ENCODE data around the gene ZNF407.

ZNF407 gene

DNA sequence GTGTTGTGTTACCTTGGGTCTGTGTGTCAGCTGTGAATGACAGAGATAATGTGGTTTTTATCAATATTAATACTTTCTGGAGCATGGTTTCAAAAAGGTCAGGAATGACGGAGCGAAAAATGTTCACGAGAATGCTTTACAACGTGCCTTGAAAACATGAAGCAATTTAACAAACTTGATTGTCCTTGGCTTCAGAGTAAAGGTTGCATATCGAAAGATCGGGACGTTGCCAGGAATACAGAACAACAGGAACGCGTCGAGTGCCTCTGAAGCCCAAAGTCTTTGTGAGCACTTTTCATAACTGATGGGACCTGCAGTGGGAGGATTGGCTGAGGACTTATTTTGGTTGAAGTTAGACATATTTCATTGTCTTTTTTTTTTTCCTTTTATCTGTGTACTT is 206.1 kb downstream of the ZNF407 start:
- Histone ChIP-seq H3K27ac (replicated peaks) (no peak overlapping the region), H3K27me3 (ENCODE audit: insufficient read depth, poor library complexity, severe bottlenecking) (no peaks in the 10 kb centered on the region), H3K4me3 (replicated peaks; ENCODE audit: insufficient read depth, low read length) (no peak overlapping the region)
- DNase-seq (ENCODE audit: low read depth in 1 of 2, low spot score in 1 of 2): no peak
- TF ChIP-seq SPI1 (IDR thresholded peaks at IDR 0.05; ENCODE audit: borderline replicate concordance, low read depth) (no peak), GABPA (IDR thresholded peaks at IDR 0.05; ENCODE audit: low read depth) (no peak), POLR2AphosphoS5 (IDR thresholded peaks at IDR 0.05; ENCODE audit: low read depth) (no peak)
- TF ChIP-seq, protein P1, sequence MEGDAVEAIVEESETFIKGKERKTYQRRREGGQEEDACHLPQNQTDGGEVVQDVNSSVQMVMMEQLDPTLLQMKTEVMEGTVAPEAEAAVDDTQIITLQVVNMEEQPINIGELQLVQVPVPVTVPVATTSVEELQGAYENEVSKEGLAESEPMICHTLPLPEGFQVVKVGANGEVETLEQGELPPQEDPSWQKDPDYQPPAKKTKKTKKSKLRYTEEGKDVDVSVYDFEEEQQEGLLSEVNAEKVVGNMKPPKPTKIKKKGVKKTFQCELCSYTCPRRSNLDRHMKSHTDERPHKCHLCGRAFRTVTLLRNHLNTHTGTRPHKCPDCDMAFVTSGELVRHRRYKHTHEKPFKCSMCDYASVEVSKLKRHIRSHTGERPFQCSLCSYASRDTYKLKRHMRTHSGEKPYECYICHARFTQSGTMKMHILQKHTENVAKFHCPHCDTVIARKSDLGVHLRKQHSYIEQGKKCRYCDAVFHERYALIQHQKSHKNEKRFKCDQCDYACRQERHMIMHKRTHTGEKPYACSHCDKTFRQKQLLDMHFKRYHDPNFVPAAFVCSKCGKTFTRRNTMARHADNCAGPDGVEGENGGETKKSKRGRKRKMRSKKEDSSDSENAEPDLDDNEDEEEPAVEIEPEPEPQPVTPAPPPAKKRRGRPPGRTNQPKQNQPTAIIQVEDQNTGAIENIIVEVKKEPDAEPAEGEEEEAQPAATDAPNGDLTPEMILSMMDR (IDR thresholded peaks at IDR 0.05; ENCODE audit: insufficient read depth, low read length): no peak
- TF ChIP-seq, protein P2, sequence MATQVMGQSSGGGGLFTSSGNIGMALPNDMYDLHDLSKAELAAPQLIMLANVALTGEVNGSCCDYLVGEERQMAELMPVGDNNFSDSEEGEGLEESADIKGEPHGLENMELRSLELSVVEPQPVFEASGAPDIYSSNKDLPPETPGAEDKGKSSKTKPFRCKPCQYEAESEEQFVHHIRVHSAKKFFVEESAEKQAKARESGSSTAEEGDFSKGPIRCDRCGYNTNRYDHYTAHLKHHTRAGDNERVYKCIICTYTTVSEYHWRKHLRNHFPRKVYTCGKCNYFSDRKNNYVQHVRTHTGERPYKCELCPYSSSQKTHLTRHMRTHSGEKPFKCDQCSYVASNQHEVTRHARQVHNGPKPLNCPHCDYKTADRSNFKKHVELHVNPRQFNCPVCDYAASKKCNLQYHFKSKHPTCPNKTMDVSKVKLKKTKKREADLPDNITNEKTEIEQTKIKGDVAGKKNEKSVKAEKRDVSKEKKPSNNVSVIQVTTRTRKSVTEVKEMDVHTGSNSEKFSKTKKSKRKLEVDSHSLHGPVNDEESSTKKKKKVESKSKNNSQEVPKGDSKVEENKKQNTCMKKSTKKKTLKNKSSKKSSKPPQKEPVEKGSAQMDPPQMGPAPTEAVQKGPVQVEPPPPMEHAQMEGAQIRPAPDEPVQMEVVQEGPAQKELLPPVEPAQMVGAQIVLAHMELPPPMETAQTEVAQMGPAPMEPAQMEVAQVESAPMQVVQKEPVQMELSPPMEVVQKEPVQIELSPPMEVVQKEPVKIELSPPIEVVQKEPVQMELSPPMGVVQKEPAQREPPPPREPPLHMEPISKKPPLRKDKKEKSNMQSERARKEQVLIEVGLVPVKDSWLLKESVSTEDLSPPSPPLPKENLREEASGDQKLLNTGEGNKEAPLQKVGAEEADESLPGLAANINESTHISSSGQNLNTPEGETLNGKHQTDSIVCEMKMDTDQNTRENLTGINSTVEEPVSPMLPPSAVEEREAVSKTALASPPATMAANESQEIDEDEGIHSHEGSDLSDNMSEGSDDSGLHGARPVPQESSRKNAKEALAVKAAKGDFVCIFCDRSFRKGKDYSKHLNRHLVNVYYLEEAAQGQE (IDR thresholded peaks at IDR 0.05; ENCODE audit: insufficient replicate concordance, low read depth): no peak

DNA sequence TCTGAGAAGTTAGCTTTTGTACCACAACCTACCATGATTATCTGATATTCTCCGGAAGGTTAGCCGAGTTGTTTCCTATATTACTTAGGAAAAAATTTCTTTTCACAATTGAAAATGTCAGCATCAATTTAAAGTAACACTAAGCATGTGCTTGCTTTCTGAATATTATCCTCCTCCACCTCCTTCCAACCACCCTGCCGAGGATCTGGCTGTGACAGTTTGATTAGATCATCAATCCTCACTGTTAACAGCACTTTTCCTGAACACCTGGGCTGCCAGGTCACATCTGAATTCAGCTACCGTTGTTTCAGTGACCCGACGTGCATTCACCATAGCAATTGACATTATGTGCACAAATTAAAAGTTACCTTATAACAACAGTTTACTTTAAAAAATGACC is 207.0 kb downstream of the ZNF407 start:
- Histone ChIP-seq H3K27me3 (ENCODE audit: insufficient read depth, poor library complexity, severe bottlenecking) (no peaks in the 10 kb centered on the region), H3K27ac (replicated peaks) (no peak overlapping the region), H3K4me3 (replicated peaks; ENCODE audit: insufficient read depth, low read length) (no peak overlapping the region)
- TF ChIP-seq, protein P1 (IDR thresholded peaks at IDR 0.05; ENCODE audit: insufficient read depth, low read length): no peak
- DNase-seq (ENCODE audit: low read depth in 1 of 2, low spot score in 1 of 2): no peak

DNA sequence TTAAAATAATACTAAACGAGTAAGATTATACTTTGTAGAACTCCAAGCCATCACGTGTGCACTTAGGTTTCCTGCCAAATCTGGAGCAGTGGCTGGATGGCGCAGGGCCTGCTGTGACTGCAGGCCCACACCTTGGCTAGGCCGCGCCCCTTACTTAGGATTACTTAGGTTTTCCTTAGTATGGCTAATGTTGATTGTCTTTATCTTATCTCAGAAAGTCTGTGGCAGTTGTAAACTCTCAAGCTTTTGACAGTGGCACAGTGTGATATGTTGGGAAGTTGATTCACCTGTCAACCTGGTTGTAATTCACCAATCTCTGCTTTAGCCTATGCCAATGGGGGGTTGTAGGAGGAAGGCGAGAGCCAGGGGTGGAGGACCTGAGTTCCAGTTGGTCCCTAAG is 208.4 kb downstream of the ZNF407 start:
- Histone ChIP-seq H3K27ac (replicated peaks) (no peak overlapping the region), H3K4me3 (replicated peaks; ENCODE audit: insufficient read depth, low read length) (no peak overlapping the region)
- DNase-seq (ENCODE audit: low read depth in 1 of 2, low spot score in 1 of 2): no peak

More for the DNA sequence above, 208.4 kb downstream of the ZNF407 start:
- TF ChIP-seq POLR2AphosphoS5 (IDR thresholded peaks at IDR 0.05; ENCODE audit: low read depth) (no peak), GABPA (IDR thresholded peaks at IDR 0.05; ENCODE audit: low read depth) (no peak)
- TF ChIP-seq, protein P2 (IDR thresholded peaks at IDR 0.05; ENCODE audit: insufficient replicate concordance, low read depth): no peak
- TF ChIP-seq, protein P1 (IDR thresholded peaks at IDR 0.05; ENCODE audit: insufficient read depth, low read length): no peak
- no peaks in the 10 kb centered on the region for H3K27me3 ChIP-seq (ENCODE audit: insufficient read depth, poor library complexity, severe bottlenecking)
